Activated naive CD4-positive, alpha-beta T cell treated with anti-CD3 and anti-CD28 coated beads for 36 hours (primary cell): ENCODE data around the gene NELFE. TPM values are rescaled to one million over a fixed set of nuclear protein-coding genes. Genes with fewer than 3 reads are reported as not detected.

Experiments
- CTCF ChIA-PET: fragments of 350-600 bp; sonication (Branson Sonifier 250); formaldehyde crosslinking; loops from one replicate; lab custom pipeline; 2021; ENCODE audit warnings: antibody characterized with exemption; lab: Charles Lee
- DNase-seq: peaks from one replicate; pipeline ENCODE4 v3.0.0-alpha.2; 2020
- H3K27ac Mint-ChIP-seq: one replicate; pipeline ENCODE4 v1.8.0; 2021; ENCODE audit warnings: mild to moderate bottlenecking, mixed read lengths
- H3K27me3 Mint-ChIP-seq: one replicate; pipeline ENCODE4 v1.8.0; 2021; ENCODE audit warnings: low read depth, mixed read lengths
- H3K36me3 Mint-ChIP-seq: one replicate; pipeline ENCODE4 v1.8.0; 2021; ENCODE audit warnings: low read depth, mixed read lengths
- H3K4me1 Mint-ChIP-seq: one replicate; pipeline ENCODE4 v1.8.0; 2021; ENCODE audit warnings: low read depth, mixed read lengths
- H3K4me3 Mint-ChIP-seq: one replicate; pipeline ENCODE4 v1.8.0; 2021; ENCODE audit warnings: mild to moderate bottlenecking, moderate library complexity, mixed read lengths
- H3K9me3 Mint-ChIP-seq: one replicate; pipeline ENCODE4 v1.8.0; 2021; ENCODE audit warnings: mixed read lengths
- intact Hi-C: fragments of 100-400 bp; cut with micrococcal nuclease; formaldehyde crosslinking; loops from one replicate; pipeline ENCODE4 v1.15.1; 2023
- total RNA-seq, 2 experiments: library from RNA; stranded (reverse); gene quantifications; one replicate each; pipeline ENCODE4 v1.2.3, GENCODE V29; 2021

NELFE gene
- total RNA-seq, 2 experiments from 2014 or later = 83.2 to 87.4 TPM

DNA sequence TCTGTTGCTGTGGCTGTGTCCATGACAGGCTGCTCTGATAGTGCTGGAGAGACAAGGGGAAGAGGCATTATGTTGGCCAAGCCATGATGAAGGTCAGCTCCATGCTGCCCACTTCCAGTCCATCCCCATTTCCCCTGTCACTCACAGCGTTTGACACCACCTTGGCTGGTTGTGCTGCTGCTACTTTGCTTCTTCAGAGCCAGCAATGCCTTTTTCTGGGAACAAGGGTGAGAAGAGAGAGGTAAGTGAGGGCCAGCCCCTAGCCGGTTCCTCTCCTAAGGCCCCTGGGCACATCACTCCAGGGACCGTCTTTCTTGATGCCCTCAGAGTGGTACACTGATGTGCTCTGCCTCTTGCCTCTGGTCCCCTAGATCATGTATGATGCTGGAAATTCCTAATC is 2.0 kb downstream of the NELFE start:
- intact Hi-C loops = loop anchor here (5.0 kb wide), 2 partner anchors 124 to 196 kb away; partner anchors contain the start of genes PPT2 and PRRT1
- no peaks in the 10 kb centered on the region for H3K9me3 Mint-ChIP-seq
- CTCF ChIA-PET = interaction anchor here (0.6 kb wide), 2 partner anchors 16 to 17 kb away, joined by 3 read pairs; partner anchors contain the start of gene DXO
- peak overlapping the region; percentile 95 for H3K4me3 Mint-ChIP-seq
- H3K36me3 Mint-ChIP-seq = peaks cover 38% of the 10 kb centered on the region
- DNase-seq = no peak
- H3K27ac Mint-ChIP-seq = no peak overlapping the region
- H3K4me1 Mint-ChIP-seq = peaks cover 37% of the 10 kb centered on the region
- H3K27me3 Mint-ChIP-seq = no peaks in the 10 kb centered on the region

- H3K4me3 Mint-ChIP-seq = no peak overlapping the region
- H3K27ac Mint-ChIP-seq = no peak overlapping the region
- H3K36me3 Mint-ChIP-seq = peaks cover 30% of the 10 kb centered on the region
- CTCF ChIA-PET = interaction anchor here (0.7 kb wide), 1 partner anchor 240 kb away, joined by 3 read pairs; no protein-coding TSS in a partner anchor
- no peak for DNase-seq
- intact Hi-C loops = no loop called here
- no peaks in the 10 kb centered on the region for H3K27me3 Mint-ChIP-seq
- no peaks in the 10 kb centered on the region for H3K9me3 Mint-ChIP-seq
- peaks cover 16% of the 10 kb centered on the region for H3K4me1 Mint-ChIP-seq
Measured at GRCh38 chr6:31954511-31954910, 4.3 kb downstream of the NELFE start.

- Mint-ChIP-seq H3K9me3 (no peaks in the 10 kb centered on the region), H3K4me3 (no peak overlapping the region), H3K4me1 (peaks cover 10% of the 10 kb centered on the region), H3K27me3 (no peaks in the 10 kb centered on the region), H3K36me3 (peaks cover 28% of the 10 kb centered on the region), H3K27ac (peak overlapping the region; percentile 42)
- no peak for DNase-seq
- intact Hi-C loops = loop anchor here (2.0 kb wide), 2 partner anchors 50 to 272 kb away; partner anchors contain the start of genes LY6G5C and ZBTB12
- CTCF ChIA-PET = interaction anchor here (0.8 to 2.8 kb wide), 18 partner anchors 9 to 291 kb away, joined by 3 to 16 read pairs (median 4); partner anchors contain the start of genes DXO and LSM2
Measured at GRCh38 chr6:31952890-31953289, 5.9 kb downstream of the NELFE start.

- H3K27ac Mint-ChIP-seq = no peak overlapping the region
- CTCF ChIA-PET = interaction anchor here (0.6 to 2.8 kb wide), 25 partner anchors 9 to 1181 kb away, joined by 3 to 16 read pairs (median 3); partner anchors contain the start of genes DXO, LSM2 and LY6G5C
- H3K9me3 Mint-ChIP-seq = no peaks in the 10 kb centered on the region
- H3K4me1 Mint-ChIP-seq = peaks cover 4% of the 10 kb centered on the region
- peaks cover 28% of the 10 kb centered on the region for H3K36me3 Mint-ChIP-seq
- intact Hi-C loops = loop anchor here (2.0 kb wide), 2 partner anchors 49 to 271 kb away; partner anchors contain the start of genes LY6G5C and ZBTB12
- DNase-seq = peak; percentile 60
- H3K27me3 Mint-ChIP-seq = no peaks in the 10 kb centered on the region
- no peak overlapping the region for H3K4me3 Mint-ChIP-seq
Measured at GRCh38 chr6:31952140-31952805, 6.5 kb downstream of the NELFE start.

DNA sequence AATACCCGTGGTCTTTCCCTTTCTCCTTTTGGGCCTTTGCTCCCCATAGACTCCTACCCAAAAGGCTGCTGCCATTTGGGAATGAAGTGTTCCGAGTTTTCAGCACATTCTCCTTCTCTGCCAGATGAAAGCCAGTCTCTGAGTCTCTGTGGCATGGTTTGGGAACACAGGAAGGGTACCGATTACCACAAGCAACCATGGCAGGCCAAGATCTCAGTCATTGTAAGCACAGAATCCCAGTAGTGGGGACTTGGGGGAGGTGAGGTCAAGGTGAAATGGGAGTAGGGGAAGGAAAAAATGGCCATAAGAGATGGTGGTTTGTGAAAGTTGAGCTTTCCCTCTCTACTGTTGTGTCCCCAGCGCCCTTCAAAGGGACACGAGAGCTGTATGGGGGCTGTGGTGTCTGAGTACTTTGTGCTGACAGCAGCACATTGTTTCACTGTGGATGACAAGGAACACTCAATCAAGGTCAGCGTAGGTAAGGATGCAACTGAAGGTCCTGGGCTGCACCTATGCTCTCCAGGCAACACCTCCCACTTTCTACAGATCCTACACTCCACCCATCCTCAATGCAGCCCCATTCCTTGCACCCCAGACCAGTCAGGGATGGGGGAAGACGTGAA is 8.7 kb downstream of the NELFE start:
- intact Hi-C loops = no loop called here
- DNase-seq = no peak
- Mint-ChIP-seq H3K4me3 (no peak overlapping the region), H3K27ac (no peak overlapping the region), H3K27me3 (peaks cover 2% of the 10 kb centered on the region), H3K9me3 (no peaks in the 10 kb centered on the region), H3K4me1 (peaks cover 7% of the 10 kb centered on the region), H3K36me3 (peaks cover 23% of the 10 kb centered on the region)
- CTCF ChIA-PET = interaction anchor here (0.6 kb wide), 2 partner anchors 115 to 202 kb away, joined by 3 read pairs; no protein-coding TSS in a partner anchor

GRCh38 chr6:31948753-31949413 is 9.9 kb downstream of the NELFE start:
- Mint-ChIP-seq H3K27me3 (peaks cover 2% of the 10 kb centered on the region), H3K27ac (no peak overlapping the region), H3K9me3 (no peaks in the 10 kb centered on the region), H3K4me1 (peaks cover 7% of the 10 kb centered on the region), H3K36me3 (peaks cover 12% of the 10 kb centered on the region), H3K4me3 (no peak overlapping the region)
- intact Hi-C loops = no loop called here
- DNase-seq = no peak
- CTCF ChIA-PET = no interaction called here

DNA sequence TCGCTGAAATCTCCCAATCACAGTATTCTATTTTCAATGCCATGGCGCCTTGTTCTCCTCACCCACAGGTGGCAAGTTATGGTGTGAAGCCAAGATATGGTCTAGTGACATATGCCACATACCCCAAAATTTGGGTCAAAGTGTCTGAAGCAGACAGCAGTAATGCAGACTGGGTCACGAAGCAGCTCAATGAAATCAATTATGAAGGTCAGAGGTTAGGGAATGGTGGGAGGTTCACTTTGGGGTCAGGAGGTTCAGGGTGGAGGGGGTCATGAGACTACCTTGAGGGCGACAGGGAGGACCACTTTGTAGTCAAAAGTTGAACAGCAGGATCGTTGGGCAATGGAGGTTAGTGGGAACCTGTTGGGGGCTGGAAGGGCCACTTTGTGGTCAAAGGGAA is 10.5 kb downstream of the NELFE start:
- Mint-ChIP-seq H3K9me3 (no peaks in the 10 kb centered on the region), H3K27me3 (peaks cover 2% of the 10 kb centered on the region), H3K27ac (no peak overlapping the region), H3K4me1 (peaks cover 7% of the 10 kb centered on the region), H3K4me3 (no peak overlapping the region), H3K36me3 (peaks cover 7% of the 10 kb centered on the region)
- intact Hi-C loops = no loop called here
- CTCF ChIA-PET = no interaction called here
- DNase-seq = no peak

GRCh38 chr6:31947864-31948263 is 10.9 kb downstream of the NELFE start:
- Mint-ChIP-seq H3K36me3 (peaks cover 3% of the 10 kb centered on the region), H3K4me3 (no peak overlapping the region), H3K27ac (no peak overlapping the region), H3K4me1 (peaks cover 7% of the 10 kb centered on the region), H3K9me3 (no peaks in the 10 kb centered on the region), H3K27me3 (peaks cover 2% of the 10 kb centered on the region)
- DNase-seq = no peak
- CTCF ChIA-PET = no interaction called here
- intact Hi-C loops = no loop called here

- CTCF ChIA-PET = no interaction called here
- no peak for DNase-seq
- H3K4me3 Mint-ChIP-seq = no peak overlapping the region
- peaks cover 7% of the 10 kb centered on the region for H3K4me1 Mint-ChIP-seq
- intact Hi-C loops = no loop called here
- no peaks in the 10 kb centered on the region for H3K9me3 Mint-ChIP-seq
- H3K36me3 Mint-ChIP-seq = no peaks in the 10 kb centered on the region
- peaks cover 2% of the 10 kb centered on the region for H3K27me3 Mint-ChIP-seq
- H3K27ac Mint-ChIP-seq = no peak overlapping the region
Measured at GRCh38 chr6:31947070-31947675, 11.6 kb downstream of the NELFE start.

- H3K9me3 Mint-ChIP-seq = no peaks in the 10 kb centered on the region
- no peak overlapping the region for H3K4me3 Mint-ChIP-seq
- H3K27me3 Mint-ChIP-seq = peaks cover 2% of the 10 kb centered on the region
- peaks cover 7% of the 10 kb centered on the region for H3K4me1 Mint-ChIP-seq
- no peak for DNase-seq
- H3K27ac Mint-ChIP-seq = no peak overlapping the region
- intact Hi-C loops = no loop called here
- no peaks in the 10 kb centered on the region for H3K36me3 Mint-ChIP-seq
- CTCF ChIA-PET = no interaction called here
Measured at GRCh38 chr6:31946370-31946885, 12.3 kb downstream of the NELFE start.

GRCh38 chr6:31945507-31946369 is 13.0 kb downstream of the NELFE start, which contains the start of gene CFB:
TSS of gene CFB (plus strand) at chr6:31946095. CDS start at chr6:31946222, 127 bp downstream.
- intact Hi-C loops = no loop called here
- Mint-ChIP-seq H3K27me3 (peaks cover 2% of the 10 kb centered on the region), H3K27ac (no peak within 1 kb of the TSS), H3K36me3 (no peaks in the 10 kb centered on the region), H3K9me3 (no peaks in the 10 kb centered on the region), H3K4me1 (peaks cover 7% of the 10 kb centered on the region), H3K4me3 (no peak within 1 kb of the TSS)
- CTCF ChIA-PET = no interaction called here
- DNase-seq = peak; percentile 36
